Liver (tissue), 9 donors: Measurements from ENCODE around the gene STK24. TPM values are rescaled to one million over a fixed set of nuclear protein-coding genes. Genes with fewer than 3 reads are reported as not detected.

Experiments used
- DNase-seq: peaks from one replicate; pipeline ENCODE4 v3.0.0-alpha.2; 2017; ENCODE audit warnings: low spot score
- H3K27ac ChIP-seq, 2 donors: one replicate each; pipeline ENCODE4 v1.7.0; 2013; ENCODE audit warnings: inconsistent platforms in 2 of 2, low read length in 2 of 2, control low read depth in 1 of 2, low read depth in 1 of 2, mild to moderate bottlenecking in 1 of 2
- H3K27me3 ChIP-seq, 4 donors: one replicate each; pipeline versions ENCODE4 v1.6.1 to v1.7.0; 2013; ENCODE audit warnings: low read length in 3 of 4, inconsistent platforms in 1 of 4, mild to moderate bottlenecking in 1 of 4, moderate library complexity in 1 of 4; ENCODE audit not compliant: control insufficient read depth in 4 of 4, insufficient read depth in 4 of 4
- H3K36me3 ChIP-seq, 4 donors: one replicate each; pipeline versions ENCODE4 v1.6.1 to v1.7.0; 2013; ENCODE audit warnings: low read length in 3 of 4, mild to moderate bottlenecking in 3 of 4, low read depth in 1 of 4, moderate library complexity in 1 of 4; ENCODE audit not compliant: control insufficient read depth in 4 of 4, insufficient read depth in 3 of 4
- H3K4me1 ChIP-seq, 4 donors: one replicate each; pipeline versions ENCODE4 v1.6.1 to v1.7.0; 2013; ENCODE audit warnings: low read length in 3 of 4, mild to moderate bottlenecking in 3 of 4, moderate library complexity in 1 of 4; ENCODE audit not compliant: control insufficient read depth in 4 of 4, insufficient read depth in 4 of 4
- H3K4me3 ChIP-seq, 3 donors: one replicate each; pipeline versions ENCODE4 v1.6.1 to v1.7.0; 2013; ENCODE audit warnings: low read length in 3 of 3, control low read depth in 1 of 3, low read depth in 1 of 3, mild to moderate bottlenecking in 1 of 3
- H3K9ac ChIP-seq, 2 donors: one replicate each; pipeline ENCODE4 v1.7.0; 2013; ENCODE audit warnings: low read length in 2 of 2, mild to moderate bottlenecking in 2 of 2, moderate library complexity in 2 of 2, control low read depth in 1 of 2, low read depth in 1 of 2
- H3K9me3 ChIP-seq, 4 donors: one replicate each; pipeline versions ENCODE4 v1.6.1 to v1.7.0; 2013; ENCODE audit warnings: low read length in 3 of 4; ENCODE audit not compliant: control insufficient read depth in 4 of 4
- FOXA1 ChIP-seq: IDR thresholded peaks from 2 replicates; pipeline ENCODE4 v1.6.1; 2016; ENCODE audit warnings: antibody characterized with exemption
- FOXA2 ChIP-seq: IDR thresholded peaks from 2 replicates; pipeline ENCODE4 v1.6.1; 2016; ENCODE audit warnings: antibody characterized with exemption
- GABPA ChIP-seq, 2 donors: IDR thresholded peaks in 1 of 2; conservative IDR thresholded peaks in 1 of 2; 2 replicates each; pipeline ENCODE4 v1.6.1; 2016; ENCODE audit warnings: antibody characterized with exemption in 2 of 2, mild to moderate bottlenecking in 1 of 2, moderate library complexity in 1 of 2
- HNF4A ChIP-seq, 2 donors: conservative IDR thresholded peaks; 2 replicates each; pipeline ENCODE4 v1.6.1; 2016; ENCODE audit warnings: antibody characterized with exemption in 2 of 2, mild to moderate bottlenecking in 2 of 2
- HNF4G ChIP-seq: IDR thresholded peaks from 2 replicates; pipeline ENCODE4 v1.6.1; 2016; ENCODE audit warnings: antibody characterized with exemption
- NR2F2 ChIP-seq: IDR thresholded peaks from 2 replicates; pipeline ENCODE4 v1.6.1; 2016; ENCODE audit warnings: antibody characterized with exemption
- RAD21 ChIP-seq, 2 donors: IDR thresholded peaks; 2 replicates each; pipeline ENCODE4 v1.6.1; 2016; ENCODE audit warnings: antibody characterized with exemption in 2 of 2, mild to moderate bottlenecking in 2 of 2
- RXRA ChIP-seq, 2 donors: IDR thresholded peaks; 2 replicates each; pipeline ENCODE4 v1.6.1; 2017 to 2018; ENCODE audit warnings: antibody characterized with exemption in 2 of 2, mild to moderate bottlenecking in 1 of 2
- SP1 ChIP-seq: IDR thresholded peaks from 2 replicates; pipeline ENCODE4 v1.6.1; 2018; ENCODE audit warnings: antibody characterized with exemption, mild to moderate bottlenecking
- TAF1 ChIP-seq: conservative IDR thresholded peaks from 2 replicates; pipeline ENCODE4 v1.6.1; 2016; ENCODE audit warnings: antibody characterized with exemption, mild to moderate bottlenecking
- WGBS: extraction: QIAGEN DNeasy Blood & Tissue Kit; methylation state at CpG from one replicate; pipeline ENCODE4 v1.1.7; 2013; 5-methylcytosine and 5-hydroxymethylcytosine counted together
- polyA plus RNA-seq, 2 donors: library from polyadenylated mRNA; stranded (reverse) in 1 of 2; unstranded in 1 of 2; fragments of 200-250 nt in 1 of 2; fragments of >200 nt in 1 of 2; fragmentation: Nextera tagmentation in 1 of 2; extraction: Ambion mirVana in 1 of 2; gene quantifications; one replicate each; pipeline versions ENCODE4 v1.2.1 to v1.2.3, GENCODE V29; 2013 to 2015
- total RNA-seq, 2 donors: library from RNA; depleted of rRNA; stranded (reverse); fragments of >200 nt; gene quantifications; one replicate each; pipeline ENCODE4 v1.2.3, GENCODE V29; 2014
- TF ChIP-seq, protein P1 (sequence below): IDR thresholded peaks from 2 replicates; pipeline ENCODE4 v1.6.1; 2016; ENCODE audit warnings: antibody characterized with exemption
- TF ChIP-seq, protein P2 (sequence below): fragments of 150-350 bp; IDR thresholded peaks from 2 replicates; pipeline ENCODE4 v1.5.1; 2017; ENCODE audit warnings: improper control_type of control experiment, low read depth, low read length; ENCODE audit not compliant: missing input control
- TF ChIP-seq, protein P3 (sequence below): IDR thresholded peaks from 2 replicates; pipeline ENCODE4 v1.6.1; 2016; ENCODE audit warnings: antibody characterized with exemption, mild to moderate bottlenecking
- donor health status: healthy.
- donor health status: healthy.
- donor health status: healthy.
- donor health status: healthy.
- donor health status: healthy.

Gene STK24
- total and polyA plus RNA-seq, 4 donors, result 6.4 to 43.3 (median 14.9) TPM

DNA sequence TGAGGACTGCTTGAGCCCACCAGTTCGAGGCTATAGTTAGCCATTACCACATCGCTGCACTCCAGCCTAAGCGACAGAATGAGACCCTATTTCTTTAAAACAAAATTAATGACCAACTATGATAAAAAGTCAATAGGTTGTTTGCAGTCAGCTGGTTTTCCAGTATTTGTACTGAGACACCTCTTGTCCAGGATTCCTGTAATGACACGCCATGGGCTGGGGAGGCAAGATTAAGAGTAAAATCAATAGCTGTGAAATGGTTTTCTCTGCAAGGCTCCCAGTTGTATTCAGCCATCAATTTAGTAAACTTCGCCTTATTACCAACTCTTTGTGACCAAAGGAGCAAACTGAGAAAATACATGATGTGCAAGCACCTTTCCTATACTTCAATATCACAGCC is 29.5 kb downstream of the STK24 start (continued):
- TF ChIP-seq HNF4A (conservative IDR thresholded peaks at IDR 0.05) (peak; percentile 14 to 38), RXRA (IDR thresholded peaks at IDR 0.05) (peak in 1 of 2 donors; percentile 28)

GRCh38 chr13:98546402-98546801 is 30.5 kb downstream of the STK24 start:
- H3K4me3 ChIP-seq, result no peak overlapping the region
- DNase-seq, result no peak
- H3K4me1 ChIP-seq, result peaks cover 6 to 40% (median 18%) of the 10 kb centered on the region in 4 donors
- H3K27ac ChIP-seq, result peak overlapping the region; percentile 35
- 95% methylated on average over 5 of the region's 5 CpGs for WGBS
- TF ChIP-seq, protein P1, sequence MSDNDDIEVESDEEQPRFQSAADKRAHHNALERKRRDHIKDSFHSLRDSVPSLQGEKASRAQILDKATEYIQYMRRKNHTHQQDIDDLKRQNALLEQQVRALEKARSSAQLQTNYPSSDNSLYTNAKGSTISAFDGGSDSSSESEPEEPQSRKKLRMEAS, result no peak
- no peak for TF ChIP-seq RXRA (IDR thresholded peaks at IDR 0.05)
- TF ChIP-seq GABPA (IDR thresholded peaks at IDR 0.05 in 1 of 2, conservative IDR thresholded peaks at IDR 0.05 in 1 of 2), result no peak
- TF ChIP-seq SP1, result no peak
- no peak overlapping the region for H3K9ac ChIP-seq
- H3K9me3 ChIP-seq, result no peaks in the 10 kb centered on the region
- no peaks in the 10 kb centered on the region for H3K27me3 ChIP-seq
- H3K36me3 ChIP-seq, result peaks cover 0 to 3% (median 0%) of the 10 kb centered on the region in 4 donors

DNA sequence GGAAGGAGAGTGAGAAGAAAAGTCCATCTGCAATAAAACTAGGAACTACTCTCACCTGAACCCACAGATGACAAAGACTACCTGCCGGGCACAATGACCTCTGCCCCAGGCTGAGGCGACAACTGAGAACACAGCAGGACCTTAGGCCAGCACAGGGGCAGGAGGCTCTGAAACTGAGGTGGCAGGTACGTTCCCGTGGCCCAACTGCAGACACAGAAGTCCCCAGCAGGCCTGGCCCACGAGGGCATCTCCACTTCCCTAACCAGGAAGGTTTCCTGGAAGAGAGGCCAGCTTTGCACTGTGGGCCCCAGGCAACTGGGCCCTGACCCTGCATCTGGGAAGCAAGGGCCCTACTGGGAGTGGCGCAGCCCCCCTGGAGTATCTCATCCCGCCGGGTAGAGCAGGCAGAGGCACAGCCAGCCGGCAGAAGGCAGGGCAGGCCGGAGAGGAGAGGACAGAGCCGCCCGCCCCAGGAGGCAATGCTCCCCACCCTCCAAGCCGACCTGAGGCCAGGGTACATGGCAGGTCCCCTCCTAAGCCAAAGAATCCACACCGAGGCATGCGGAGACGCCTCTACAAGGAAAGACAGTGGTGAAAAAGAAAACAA is 32.7 kb downstream of the STK24 start:
- H3K9ac ChIP-seq, result no peak overlapping the region
- H3K4me1 ChIP-seq, result peaks cover 9 to 37% (median 21%) of the 10 kb centered on the region in 4 donors
- H3K36me3 ChIP-seq, result peaks cover 0 to 3% (median 0%) of the 10 kb centered on the region in 4 donors
- no peaks in the 10 kb centered on the region for H3K27me3 ChIP-seq
- WGBS, result 70% methylated on average over 16 of the region's 16 CpGs
- H3K27ac ChIP-seq, result peak overlapping the region in 1 of 2 donors; percentile 22
- H3K4me3 ChIP-seq, result no peak overlapping the region
- no peaks in the 10 kb centered on the region for H3K9me3 ChIP-seq
- TF ChIP-seq FOXA1, result no peak
- TF ChIP-seq HNF4G, result no peak
- peak; percentile 26 to 29 for TF ChIP-seq RXRA (IDR thresholded peaks at IDR 0.05)
- no peak for TF ChIP-seq RAD21 (IDR thresholded peaks at IDR 0.05)
- no peak for TF ChIP-seq FOXA2
- TF ChIP-seq, protein P2, sequence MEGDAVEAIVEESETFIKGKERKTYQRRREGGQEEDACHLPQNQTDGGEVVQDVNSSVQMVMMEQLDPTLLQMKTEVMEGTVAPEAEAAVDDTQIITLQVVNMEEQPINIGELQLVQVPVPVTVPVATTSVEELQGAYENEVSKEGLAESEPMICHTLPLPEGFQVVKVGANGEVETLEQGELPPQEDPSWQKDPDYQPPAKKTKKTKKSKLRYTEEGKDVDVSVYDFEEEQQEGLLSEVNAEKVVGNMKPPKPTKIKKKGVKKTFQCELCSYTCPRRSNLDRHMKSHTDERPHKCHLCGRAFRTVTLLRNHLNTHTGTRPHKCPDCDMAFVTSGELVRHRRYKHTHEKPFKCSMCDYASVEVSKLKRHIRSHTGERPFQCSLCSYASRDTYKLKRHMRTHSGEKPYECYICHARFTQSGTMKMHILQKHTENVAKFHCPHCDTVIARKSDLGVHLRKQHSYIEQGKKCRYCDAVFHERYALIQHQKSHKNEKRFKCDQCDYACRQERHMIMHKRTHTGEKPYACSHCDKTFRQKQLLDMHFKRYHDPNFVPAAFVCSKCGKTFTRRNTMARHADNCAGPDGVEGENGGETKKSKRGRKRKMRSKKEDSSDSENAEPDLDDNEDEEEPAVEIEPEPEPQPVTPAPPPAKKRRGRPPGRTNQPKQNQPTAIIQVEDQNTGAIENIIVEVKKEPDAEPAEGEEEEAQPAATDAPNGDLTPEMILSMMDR, result no peak
- TF ChIP-seq TAF1, result no peak
- TF ChIP-seq, protein P3, sequence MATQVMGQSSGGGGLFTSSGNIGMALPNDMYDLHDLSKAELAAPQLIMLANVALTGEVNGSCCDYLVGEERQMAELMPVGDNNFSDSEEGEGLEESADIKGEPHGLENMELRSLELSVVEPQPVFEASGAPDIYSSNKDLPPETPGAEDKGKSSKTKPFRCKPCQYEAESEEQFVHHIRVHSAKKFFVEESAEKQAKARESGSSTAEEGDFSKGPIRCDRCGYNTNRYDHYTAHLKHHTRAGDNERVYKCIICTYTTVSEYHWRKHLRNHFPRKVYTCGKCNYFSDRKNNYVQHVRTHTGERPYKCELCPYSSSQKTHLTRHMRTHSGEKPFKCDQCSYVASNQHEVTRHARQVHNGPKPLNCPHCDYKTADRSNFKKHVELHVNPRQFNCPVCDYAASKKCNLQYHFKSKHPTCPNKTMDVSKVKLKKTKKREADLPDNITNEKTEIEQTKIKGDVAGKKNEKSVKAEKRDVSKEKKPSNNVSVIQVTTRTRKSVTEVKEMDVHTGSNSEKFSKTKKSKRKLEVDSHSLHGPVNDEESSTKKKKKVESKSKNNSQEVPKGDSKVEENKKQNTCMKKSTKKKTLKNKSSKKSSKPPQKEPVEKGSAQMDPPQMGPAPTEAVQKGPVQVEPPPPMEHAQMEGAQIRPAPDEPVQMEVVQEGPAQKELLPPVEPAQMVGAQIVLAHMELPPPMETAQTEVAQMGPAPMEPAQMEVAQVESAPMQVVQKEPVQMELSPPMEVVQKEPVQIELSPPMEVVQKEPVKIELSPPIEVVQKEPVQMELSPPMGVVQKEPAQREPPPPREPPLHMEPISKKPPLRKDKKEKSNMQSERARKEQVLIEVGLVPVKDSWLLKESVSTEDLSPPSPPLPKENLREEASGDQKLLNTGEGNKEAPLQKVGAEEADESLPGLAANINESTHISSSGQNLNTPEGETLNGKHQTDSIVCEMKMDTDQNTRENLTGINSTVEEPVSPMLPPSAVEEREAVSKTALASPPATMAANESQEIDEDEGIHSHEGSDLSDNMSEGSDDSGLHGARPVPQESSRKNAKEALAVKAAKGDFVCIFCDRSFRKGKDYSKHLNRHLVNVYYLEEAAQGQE, result no peak
- peak; percentile 26 to 29 for TF ChIP-seq HNF4A (conservative IDR thresholded peaks at IDR 0.05)
- no peak for TF ChIP-seq NR2F2
- DNase-seq, result no peak
